ENCODE results near the gene CD160.
"Not testable (repeated sequence)": the region's sequence is repeated elsewhere in the genome, so short reads cannot be mapped to it uniquely, and the experiment has no call there.

Gene CD160

DNA sequence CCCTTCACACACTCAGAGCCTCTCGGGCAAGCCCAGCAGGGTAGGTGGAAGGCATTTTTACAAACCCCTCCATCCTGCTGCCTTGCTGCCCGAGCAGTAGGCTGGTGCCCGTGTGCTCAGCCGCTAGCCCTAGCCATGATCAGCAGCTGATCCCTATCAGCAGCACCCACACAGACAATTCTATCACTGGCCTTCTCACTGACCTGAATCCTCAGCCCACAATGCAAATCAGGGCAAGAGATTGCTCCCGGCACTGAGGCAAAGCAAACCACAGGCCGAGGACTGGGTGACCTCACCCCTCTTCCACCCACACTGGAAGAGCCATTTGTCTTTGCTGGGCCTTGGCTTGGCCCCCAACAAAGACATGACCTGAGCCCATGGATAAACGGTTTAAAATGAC is 11.2 kb upstream of the CD160 start:
- in situ Hi-C loops (cut with MboI; ENCODE audit: low sequenced_read_pairs): no loop called here

DNA sequence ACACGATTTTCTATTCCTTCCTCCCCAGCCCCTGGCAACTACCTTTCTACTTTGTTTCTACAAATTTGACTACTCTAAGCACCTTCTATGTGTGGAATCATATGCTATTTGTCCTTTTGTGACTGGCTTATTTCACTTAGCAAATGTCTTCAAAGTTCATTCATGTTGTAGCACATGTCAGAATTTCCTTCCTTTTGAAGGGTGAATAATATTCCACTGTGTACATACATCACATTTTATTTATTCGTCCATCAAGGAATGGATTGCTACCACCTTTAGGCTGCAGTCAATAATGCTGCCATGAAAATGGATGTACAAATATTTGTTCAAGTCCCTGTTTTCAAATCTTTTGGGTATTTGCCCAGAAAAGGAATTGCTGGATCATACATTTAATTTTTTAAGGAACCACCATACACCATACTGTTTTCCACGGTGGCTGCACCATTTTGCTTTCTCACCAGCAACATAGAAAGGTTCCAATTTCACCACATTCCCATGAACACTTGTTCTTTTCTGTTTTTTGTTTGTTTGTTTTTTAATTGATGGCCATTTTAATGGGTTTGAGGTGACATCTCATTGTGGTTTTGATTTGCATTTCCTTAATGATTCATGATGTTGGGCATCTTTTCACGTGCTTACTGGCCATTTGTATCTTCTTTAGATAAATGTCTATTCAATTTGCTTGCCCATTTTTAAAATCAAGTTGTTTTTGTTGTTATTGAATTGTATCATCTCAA is 8.8 kb upstream of the CD160 start:
- in situ Hi-C loops (cut with MboI; ENCODE audit: low sequenced_read_pairs): no loop called here

DNA sequence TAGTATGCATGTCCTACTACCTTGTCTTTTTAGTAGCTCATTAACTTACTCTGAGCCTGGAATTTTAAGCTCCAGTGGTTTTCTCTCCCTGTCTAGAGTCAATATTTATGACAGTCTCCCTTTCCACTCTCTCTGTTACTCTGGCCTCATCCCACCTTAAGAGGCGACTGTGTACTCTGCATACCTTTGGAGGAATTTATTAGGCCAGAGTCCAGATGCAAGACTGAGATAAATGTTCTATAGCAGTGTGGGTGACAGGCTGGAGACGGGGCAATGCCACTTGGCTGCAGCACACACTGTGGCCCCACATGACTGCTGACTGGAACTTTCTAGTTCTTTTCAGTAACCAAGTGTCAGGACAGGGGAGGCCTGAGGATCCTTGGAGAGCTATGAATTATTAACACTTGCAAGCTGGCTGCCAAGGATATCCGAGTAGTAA is 8.1 kb upstream of the CD160 start:
- in situ Hi-C loops (cut with MboI; ENCODE audit: low sequenced_read_pairs): no loop called here

DNA sequence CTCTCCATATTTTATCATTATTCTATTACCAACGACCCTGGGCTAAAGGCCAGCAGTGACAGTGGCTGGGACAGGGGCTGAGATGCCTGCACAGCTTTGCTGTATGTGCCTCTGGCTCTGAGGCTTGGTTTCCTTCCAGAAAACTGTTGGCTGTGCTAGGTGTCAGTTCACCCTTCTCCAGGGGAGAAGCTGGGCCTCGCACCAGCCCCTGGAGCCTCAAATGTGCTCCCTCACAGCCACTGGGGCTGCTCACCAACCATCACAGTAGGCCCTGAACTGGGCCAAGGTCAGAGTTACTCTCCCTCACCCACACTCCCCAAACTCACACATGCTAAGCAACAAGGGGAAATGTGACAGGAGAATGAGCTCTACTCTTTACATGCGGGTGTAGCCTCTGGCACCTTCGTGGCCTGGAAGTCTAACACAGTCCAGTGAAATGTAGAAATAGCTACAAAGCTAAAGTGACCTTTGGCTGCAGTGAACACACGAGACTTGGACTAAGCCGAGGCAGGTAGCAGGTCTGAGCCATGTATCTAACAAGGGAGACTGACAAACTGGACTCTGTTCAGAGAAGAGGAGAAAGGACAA is 4.7 kb upstream of the CD160 start:
- in situ Hi-C loops (cut with MboI; ENCODE audit: low sequenced_read_pairs): no loop called here

- in situ Hi-C loops (cut with MboI; ENCODE audit: low sequenced_read_pairs): no loop called here
Observed at GRCh38 chr1:145716641-145717345, 2.5 kb upstream of the CD160 start.

DNA sequence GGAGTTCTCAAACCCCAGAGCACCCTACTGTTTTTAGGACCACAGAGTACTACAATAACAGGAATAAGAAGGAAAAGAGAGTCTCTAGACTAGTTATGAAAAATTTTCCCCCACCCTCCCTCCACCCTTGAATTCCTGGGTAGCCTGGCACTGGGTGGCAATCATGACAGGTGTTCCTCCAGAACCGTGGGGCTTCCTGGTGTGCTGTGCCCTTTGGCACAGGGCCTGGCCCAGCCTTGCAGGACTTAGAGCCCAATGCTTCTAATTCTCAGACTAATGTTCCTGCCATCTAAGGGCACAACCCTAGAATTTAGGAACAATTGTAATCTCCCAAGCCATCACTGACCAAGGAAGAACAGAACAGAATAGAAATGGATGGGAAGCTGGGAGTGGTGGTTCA is 1.5 kb upstream of the CD160 start:
- in situ Hi-C loops (cut with MboI; ENCODE audit: low sequenced_read_pairs): no loop called here

GRCh38 chr1:145718465-145718864 is 834 bp upstream of the CD160 start:
- in situ Hi-C loops (cut with MboI; ENCODE audit: low sequenced_read_pairs): not testable (repeated sequence)

DNA sequence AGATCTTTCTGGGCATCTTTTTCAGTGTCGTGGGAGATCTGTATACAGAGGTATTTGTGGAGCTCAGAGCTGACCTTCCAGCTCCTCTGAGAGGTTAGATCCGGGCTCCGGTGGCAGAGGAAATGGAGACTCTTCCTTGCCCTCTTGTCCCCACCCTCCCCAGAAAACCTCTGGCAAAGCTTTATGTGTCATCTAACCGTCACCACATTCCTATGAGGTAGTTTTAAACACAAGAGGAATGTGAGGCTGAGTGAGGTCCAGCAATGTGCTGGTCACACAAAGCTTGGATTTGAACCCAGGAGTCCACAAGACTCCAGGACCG is 1.2 kb downstream of the CD160 start:
- in situ Hi-C loops (cut with MboI; ENCODE audit: low sequenced_read_pairs): no loop called here

DNA sequence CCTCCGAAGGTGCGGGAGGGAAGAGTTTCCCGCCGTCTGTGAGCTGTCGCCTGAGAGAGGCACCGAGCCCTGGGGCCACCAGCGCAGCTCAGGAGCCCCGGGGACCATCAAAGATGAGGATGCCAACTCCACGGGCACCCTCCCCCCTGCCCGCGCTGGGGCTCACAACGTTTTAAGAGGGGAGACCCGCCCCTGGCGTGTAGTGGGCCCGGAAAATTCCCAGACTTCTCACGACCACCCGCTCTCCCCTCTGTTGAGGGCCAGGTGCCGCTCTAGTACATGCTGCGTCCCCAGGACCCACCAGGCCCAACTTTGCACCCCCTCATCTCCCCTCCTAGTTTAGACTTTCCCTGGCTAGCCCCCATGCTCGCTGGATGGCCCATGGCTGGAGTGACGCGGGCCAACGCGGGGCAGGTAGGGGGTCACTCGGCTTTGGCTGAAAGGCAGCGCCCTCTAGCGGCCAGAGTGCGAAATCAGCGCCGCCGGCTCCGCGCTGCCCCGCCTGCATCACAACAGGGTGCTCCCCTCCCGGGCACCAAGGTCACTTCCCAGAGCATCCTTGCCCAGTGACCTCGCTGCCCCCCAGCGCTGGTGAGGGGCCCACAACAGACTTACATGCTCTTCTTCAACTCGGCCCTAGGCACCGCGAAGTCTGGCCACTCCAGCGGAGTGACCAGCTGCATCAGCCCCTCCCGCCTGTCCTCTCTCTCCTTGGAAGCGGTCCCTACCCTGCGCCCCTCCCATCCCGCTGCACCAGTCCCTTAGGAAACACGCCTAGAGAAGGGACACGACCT is 1.8 kb downstream of the CD160 start:
- in situ Hi-C loops (cut with MboI; ENCODE audit: low sequenced_read_pairs): no loop called here

DNA sequence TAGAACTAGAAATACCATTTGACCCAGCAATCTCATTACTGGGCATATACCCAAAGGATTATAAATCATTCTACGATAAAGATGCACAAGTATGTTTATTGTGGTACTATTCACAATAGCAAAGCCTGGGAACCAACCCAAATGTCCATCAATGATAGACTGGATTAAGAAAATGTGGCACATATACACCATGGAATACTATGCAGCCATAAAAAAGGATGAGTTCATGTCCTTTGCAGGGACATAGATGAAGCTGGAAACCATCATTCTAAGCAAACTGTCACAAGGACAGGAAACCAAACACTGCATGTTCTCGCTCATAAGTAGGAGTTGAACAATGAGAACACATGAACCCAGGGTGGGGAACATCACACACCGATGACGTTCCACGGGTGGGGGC is 6.9 kb downstream of the CD160 start:
- in situ Hi-C loops (cut with MboI; ENCODE audit: low sequenced_read_pairs): not testable (repeated sequence)

DNA sequence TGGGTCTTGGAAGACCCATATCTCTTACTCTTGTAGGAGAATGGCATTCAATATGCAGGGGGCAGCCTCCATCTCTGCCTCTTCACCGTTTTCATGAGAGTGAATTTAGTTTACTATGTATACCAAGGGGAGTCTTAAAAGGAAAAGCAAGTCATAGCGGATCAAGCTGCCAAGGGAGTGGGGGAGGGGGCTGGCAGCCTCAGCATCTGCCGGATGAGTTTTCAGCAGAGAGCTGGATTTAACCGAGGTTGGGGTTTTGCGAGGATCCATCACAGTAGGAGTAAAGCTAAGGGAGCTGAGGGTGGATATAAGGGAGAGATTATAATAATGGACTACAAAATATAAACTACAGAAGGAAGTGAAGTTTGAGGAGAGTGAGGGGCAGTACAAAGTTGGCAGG is 9.9 kb downstream of the CD160 start:
- in situ Hi-C loops (cut with MboI; ENCODE audit: low sequenced_read_pairs): no loop called here

- in situ Hi-C loops (cut with MboI; ENCODE audit: low sequenced_read_pairs): no loop called here
Observed at GRCh38 chr1:145729666-145730436, 10.6 kb downstream of the CD160 start.

- in situ Hi-C loops (cut with MboI; ENCODE audit: low sequenced_read_pairs): no loop called here
Observed at GRCh38 chr1:145730467-145730866, 11.2 kb downstream of the CD160 start.

- in situ Hi-C loops (cut with MboI; ENCODE audit: low sequenced_read_pairs): no loop called here
Observed at GRCh38 chr1:145730900-145731299, 11.6 kb downstream of the CD160 start.

DNA sequence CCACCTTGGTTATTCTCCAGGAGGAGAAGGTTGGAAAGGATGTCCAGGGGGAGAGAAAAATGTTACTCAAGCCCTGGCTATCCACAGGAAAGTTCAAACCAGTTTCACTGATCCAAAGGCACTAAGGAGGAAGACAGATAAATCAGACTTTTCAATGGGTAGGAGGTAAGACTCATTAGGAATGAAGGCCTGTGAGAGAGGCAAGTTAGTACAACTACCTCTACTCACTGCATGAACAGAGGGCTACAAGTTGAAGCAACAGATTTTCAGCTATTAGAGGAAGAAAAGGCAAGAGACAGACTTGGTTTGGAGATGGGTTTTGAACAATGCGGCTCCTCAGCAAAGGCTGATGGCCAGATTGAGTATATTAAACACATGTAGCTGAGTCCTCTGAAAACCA is 16.9 kb downstream of the CD160 start:
- in situ Hi-C loops (cut with MboI; ENCODE audit: low sequenced_read_pairs): no loop called here

GRCh38 chr1:145740269-145740668 is 21.0 kb downstream of the CD160 start:
- in situ Hi-C loops (cut with MboI; ENCODE audit: low sequenced_read_pairs): no loop called here

DNA sequence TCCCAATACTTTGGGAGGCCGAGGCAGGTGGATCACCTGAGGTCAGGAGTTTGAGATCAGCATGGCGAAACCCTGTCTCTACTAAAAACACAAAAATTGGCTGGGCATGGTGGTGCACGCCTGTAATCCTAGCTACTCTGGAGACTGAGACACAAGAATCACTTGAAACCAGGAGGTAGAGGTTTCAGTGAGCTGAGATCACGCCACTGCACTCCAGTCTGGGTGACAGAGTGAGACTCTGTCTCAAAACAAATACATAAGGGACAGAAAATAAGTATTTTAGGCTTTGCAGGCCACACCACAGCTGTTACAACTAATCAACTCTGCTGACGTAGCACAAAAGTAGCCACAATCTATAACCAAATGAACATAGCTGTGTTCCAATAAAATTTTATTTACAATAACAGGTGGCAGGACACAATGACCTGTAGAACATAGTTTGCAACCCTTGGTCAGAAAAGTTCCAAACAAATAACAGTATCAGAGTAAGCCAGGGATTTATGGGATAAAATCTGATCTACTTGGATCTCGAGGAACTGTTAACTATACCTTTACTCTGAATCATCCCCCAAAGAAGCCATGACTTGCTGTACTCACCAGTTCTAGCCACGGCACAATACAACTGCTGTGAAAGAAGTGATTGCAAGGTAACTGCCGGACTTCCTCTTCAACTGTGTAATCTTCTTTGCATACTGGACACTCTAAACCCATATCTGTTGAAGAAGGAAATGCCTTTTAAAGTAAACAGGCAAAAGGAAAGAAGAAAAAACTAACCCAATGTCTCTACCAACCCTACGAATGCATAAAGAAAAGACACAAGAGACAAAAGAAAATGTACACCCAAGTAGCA is 28.3 kb downstream of the CD160 start:
- in situ Hi-C loops (cut with MboI; ENCODE audit: low sequenced_read_pairs): no loop called here

DNA sequence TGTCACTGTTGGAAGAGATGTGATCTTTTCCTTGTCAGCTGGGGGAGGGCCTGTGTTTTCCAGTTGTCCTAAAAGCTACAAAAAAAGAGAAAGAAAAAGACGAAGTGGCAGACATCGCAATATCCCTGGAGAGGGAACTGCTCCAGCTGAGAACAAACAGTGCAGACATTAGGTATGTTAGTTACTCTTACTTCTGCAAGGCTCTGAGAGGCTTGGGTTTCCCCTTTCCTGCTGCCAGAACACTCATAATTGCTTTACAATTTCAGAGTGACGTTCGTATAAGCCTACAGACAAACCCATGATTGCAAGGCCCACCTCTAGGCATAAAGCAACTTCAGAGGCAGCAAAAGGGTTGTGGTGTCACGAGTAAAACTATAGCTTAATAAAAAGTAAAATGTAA is 31.1 kb downstream of the CD160 start:
- in situ Hi-C loops (cut with MboI; ENCODE audit: low sequenced_read_pairs): no loop called here

GRCh38 chr1:145751491-145752037 is 32.3 kb downstream of the CD160 start:
- in situ Hi-C loops (cut with MboI; ENCODE audit: low sequenced_read_pairs): no loop called here

- in situ Hi-C loops (cut with MboI; ENCODE audit: low sequenced_read_pairs): no loop called here
Observed at GRCh38 chr1:145757420-145757819, 38.1 kb downstream of the CD160 start.

All from HL-60/S4 treated with retinoic acid at 250 ng/mL for 4 days and 3 days (cell line).